Measurements from ENCODE around the gene MTURN. TPM values are rescaled to one million over a fixed set of nuclear protein-coding genes. Genes with fewer than 3 reads are reported as not detected.

Gene MTURN
- total RNA-seq, 6 experiments from 2014 or later, result 2.2 to 5.2 (median 2.9) TPM

GRCh38 chr7:30133736-30134610 lies 813 bp upstream of the MTURN start:
- no peaks in the 10 kb centered on the region for H3K36me3 ChIP-seq
- peak in 1 of 4 donors; percentile 20 for ATAC-seq
- DNase-seq, result no peak
- H3K4me1 ChIP-seq, result peaks cover 0 to 6% (median 0%) of the 10 kb centered on the region in 4 donors
- 41% methylated on average over 13 of the region's 13 CpGs for WGBS (ENCODE audit: insufficient coverage, low coverage, low lambda C conversion rate, missing lambda C conversion rate)
- peak overlapping the region; percentile 48 to 89 (median 66) for H3K4me3 ChIP-seq
- H3K9me3 ChIP-seq, result no peaks in the 10 kb centered on the region
- TF ChIP-seq CTCF (IDR thresholded peaks at IDR 0.05), result no peak
- TF ChIP-seq POLR2A (IDR thresholded peaks at IDR 0.05), result no peak
- intact Hi-C loops (cut with DNase I), result no loop called here
- H3K27ac ChIP-seq, result peak overlapping the region; percentile 19 to 84 (median 55)
- H3K27me3 ChIP-seq, result no peaks in the 10 kb centered on the region

DNA sequence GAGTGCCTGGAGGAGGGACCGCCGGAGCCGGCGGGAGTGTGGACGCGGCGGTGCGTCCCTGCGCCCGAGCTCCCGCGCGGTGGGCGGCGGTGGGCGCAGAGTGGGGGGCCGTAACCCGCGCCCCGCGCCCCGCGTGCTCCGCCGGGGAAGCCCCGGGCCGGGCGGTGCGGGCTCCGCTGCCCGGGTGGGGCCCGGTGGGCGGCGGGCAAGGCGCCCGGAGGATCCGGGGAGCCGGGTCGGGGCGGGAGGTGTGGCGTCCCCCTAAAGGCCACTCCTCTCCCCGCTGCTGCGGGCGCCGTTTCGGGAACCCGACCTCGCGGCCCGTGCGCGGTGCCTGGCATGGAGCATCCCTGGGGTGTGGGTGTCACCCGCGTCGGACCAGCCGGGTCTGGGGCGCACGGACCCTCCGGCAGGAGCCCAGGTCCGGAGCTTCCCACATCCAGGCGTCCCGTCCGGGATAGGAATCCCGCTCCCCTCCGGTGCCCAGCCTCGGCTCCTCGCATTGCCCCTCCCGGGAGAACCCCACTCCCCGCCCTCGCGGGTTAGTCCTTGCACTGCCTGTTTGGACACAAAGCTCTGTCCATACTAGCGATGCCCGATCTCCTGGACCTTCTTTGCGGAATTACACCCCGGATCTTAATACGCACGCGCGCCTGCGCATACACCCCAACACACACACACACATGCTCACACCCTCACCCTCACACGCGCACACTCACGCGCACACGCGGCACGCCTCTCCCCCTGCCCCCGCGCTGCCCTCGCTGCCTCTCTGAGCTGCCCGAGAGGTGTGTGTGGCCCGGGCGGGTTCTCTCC lies 723 bp downstream of the MTURN start:
- no peaks in the 10 kb centered on the region for H3K27me3 ChIP-seq
- DNase-seq, result peak; percentile 64 to 74 (median 68)
- TF ChIP-seq CTCF (IDR thresholded peaks at IDR 0.05) (no peak), POLR2A (IDR thresholded peaks at IDR 0.05) (no peak)

DNA sequence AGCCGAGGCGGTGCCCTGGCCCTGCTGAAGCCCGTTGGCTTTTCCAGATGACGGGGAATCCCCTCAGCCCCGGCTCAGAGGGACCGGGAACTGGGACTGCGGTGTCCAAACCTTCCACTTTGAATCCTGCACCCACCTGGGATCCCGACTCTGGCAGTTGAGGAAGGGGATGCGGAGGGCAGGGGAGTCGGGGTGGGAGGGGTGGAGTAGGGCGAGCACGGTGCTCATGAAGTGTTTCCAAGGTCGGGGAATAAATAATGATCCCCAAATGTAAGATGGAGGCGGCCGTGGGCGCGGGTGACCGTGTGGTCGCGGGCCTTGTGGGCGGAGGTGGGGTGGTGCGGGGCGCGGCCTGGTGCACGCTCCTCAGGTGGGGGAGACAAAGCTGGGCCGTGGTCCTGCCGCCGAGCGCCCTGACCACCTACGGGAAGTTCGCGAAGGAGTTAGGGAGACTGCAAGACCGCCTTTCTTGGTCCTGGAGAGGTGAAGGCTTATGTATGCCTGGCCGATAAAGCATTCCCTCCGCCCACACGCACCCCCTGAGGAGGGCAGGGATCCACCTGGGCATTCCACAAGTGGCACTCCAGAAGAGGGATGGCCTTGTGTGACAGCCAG lies 1.4 kb downstream of the MTURN start:
- Histone ChIP-seq H3K9me3 (no peaks in the 10 kb centered on the region), H3K4me1 (peaks cover 0 to 6% (median 0%) of the 10 kb centered on the region in 4 donors), H3K36me3 (no peaks in the 10 kb centered on the region), H3K4me3 (peak overlapping the region; percentile 66 to 89 (median 85)), H3K27ac (peak overlapping the region in 2 of 3 donors; percentile 75 to 84), H3K27me3 (no peaks in the 10 kb centered on the region)
- intact Hi-C loops (cut with DNase I), result no loop called here
- ATAC-seq (no peak), DNase-seq (no peak)
- 23% methylated on average over 14 of the region's 36 CpGs for WGBS (ENCODE audit: insufficient coverage, low coverage, low lambda C conversion rate, missing lambda C conversion rate)
- TF ChIP-seq POLR2A (IDR thresholded peaks at IDR 0.05), result no peak
- no peak for TF ChIP-seq CTCF (IDR thresholded peaks at IDR 0.05)

More for the DNA sequence above, 723 bp downstream of the MTURN start:
- Histone ChIP-seq H3K4me1 (peaks cover 0 to 6% (median 0%) of the 10 kb centered on the region in 4 donors), H3K4me3 (peak overlapping the region; percentile 66 to 89 (median 85)), H3K27ac (peak overlapping the region; percentile 47 to 84 (median 75)), H3K9me3 (no peaks in the 10 kb centered on the region), H3K36me3 (no peaks in the 10 kb centered on the region)
- WGBS (ENCODE audit: insufficient coverage, low coverage, low lambda C conversion rate, missing lambda C conversion rate), result 0% methylated on average over 11 of the region's 93 CpGs
- intact Hi-C loops (cut with DNase I), result no loop called here
- peak; percentile 49 to 62 (median 60) for ATAC-seq

DNA sequence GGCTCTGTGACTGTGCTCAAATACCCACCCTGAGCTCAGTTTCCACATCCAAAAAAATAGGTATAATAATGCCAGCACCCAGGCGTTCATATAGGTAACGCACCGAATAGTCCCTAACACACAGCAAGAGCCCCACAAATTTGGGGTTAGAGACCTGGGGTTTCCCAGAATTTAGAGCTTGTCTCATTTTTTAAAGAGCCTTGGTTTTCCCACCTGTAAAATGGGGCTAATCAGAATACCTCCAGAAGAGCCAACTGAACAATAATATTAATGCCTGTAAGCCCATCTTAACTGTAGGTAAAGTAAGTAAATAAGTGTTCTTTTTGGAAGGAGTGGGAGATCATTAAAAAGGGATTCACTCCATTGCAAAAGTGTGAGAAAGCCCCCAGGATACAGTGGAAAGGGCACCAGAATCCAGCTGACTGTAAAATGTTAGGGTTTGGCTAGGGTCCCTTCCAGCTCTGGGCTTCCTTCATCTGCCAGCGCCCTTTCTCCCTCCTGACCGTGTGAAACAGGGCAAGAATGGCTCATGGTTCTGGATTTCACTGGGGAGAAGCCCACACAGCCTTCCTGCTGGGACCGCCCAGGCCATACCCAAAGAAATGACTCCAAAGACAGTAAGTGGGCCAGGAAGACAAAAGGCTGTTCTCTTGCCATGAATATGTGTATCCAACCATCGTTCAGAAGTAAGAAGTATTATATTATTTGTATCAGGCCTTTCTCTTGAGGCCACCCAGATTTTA lies 2.1 kb downstream of the MTURN start:
- no peak overlapping the region for H3K27ac ChIP-seq
- intact Hi-C loops (cut with DNase I), result no loop called here

More for the DNA sequence above, 2.1 kb downstream of the MTURN start:
- DNase-seq (no peak), ATAC-seq (no peak)
- no peak for TF ChIP-seq POLR2A (IDR thresholded peaks at IDR 0.05)
- Histone ChIP-seq H3K27me3 (no peaks in the 10 kb centered on the region), H3K4me3 (no peak overlapping the region), H3K9me3 (no peaks in the 10 kb centered on the region), H3K4me1 (peaks cover 0 to 6% (median 0%) of the 10 kb centered on the region in 4 donors), H3K36me3 (no peaks in the 10 kb centered on the region)
- WGBS (ENCODE audit: insufficient coverage, low coverage, low lambda C conversion rate, missing lambda C conversion rate), result 79% methylated on average over 2 of the region's 7 CpGs

Measured in right lobe of liver (tissue), 6 donors.